Measurements from ENCODE around the gene ACAD10.

GRCh38 chr12:111768159-111768895 is 82.5 kb downstream of the ACAD10 start:
- TF ChIP-seq CTCF (IDR thresholded peaks at IDR 0.05; ENCODE audit: low read depth, low read length, missing input control) (no peak), GABPA (IDR thresholded peaks at IDR 0.05 in 1 of 2, conservative IDR thresholded peaks at IDR 0.05 in 1 of 2) (no peak), TAF1 (conservative IDR thresholded peaks at IDR 0.05) (no peak), JUND (IDR thresholded peaks at IDR 0.05) (no peak), REST (IDR thresholded peaks at IDR 0.05) (no peak)

All from liver (tissue), 3 donors.